PFSK-1 (cell line): Measurements from ENCODE around the gene SDHB.

Experiments used
- POLR2AphosphoS5 ChIP-seq: IDR thresholded peaks from 2 replicates; pipeline ENCODE4 v1.6.1; 2012; ENCODE audit warnings: low read depth, mild to moderate bottlenecking, control low read depth, low read length, moderate library complexity
- TAF1 ChIP-seq: IDR thresholded peaks from 2 replicates; pipeline ENCODE4 v1.6.1; 2012; ENCODE audit warnings: low read length, control low read depth, borderline replicate concordance; ENCODE audit not compliant: insufficient read depth

DNA sequence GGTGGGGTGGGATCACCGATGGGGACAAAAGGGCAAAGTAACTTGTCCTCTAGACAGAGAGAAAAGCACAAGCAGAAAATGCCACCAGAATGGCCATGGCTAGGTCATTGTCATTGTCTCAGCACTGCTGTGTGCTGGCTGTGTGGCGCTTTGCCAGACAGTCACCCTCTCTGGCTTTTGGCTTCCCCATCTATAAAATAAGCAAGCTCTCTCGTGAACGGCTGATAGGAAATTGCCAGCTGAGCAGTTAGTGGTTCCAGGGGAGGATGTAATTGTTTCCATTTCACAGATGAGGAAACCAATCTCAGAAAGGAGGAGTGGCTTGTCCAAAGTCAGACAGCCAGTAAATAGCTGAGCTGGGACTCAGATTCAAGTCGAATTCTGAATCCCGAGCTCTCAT lies 32.9 kb upstream of the SDHB start:
- TF ChIP-seq TAF1 (no peak), POLR2AphosphoS5 (no peak)
